K562 (cell line): ENCODE data around the gene PLPPR2. TPM values are rescaled to one million over a fixed set of nuclear protein-coding genes. Genes with fewer than 3 reads are reported as not detected.

ENCODE experiments used
- ARID3B ChIP-seq: fragments of 250-450 bp; sonication (Bioruptor Pico); IDR thresholded peaks from 2 replicates; pipeline ENCODE4 v1.4.0; 2020; ENCODE audit warnings: borderline replicate concordance
- ARID4B ChIP-seq: sonication (generic); formaldehyde crosslinking; IDR thresholded peaks from 2 replicates; pipeline ENCODE4 v1.8.0; 2022; ENCODE audit warnings: mild to moderate bottlenecking, missing genetic modification reagents
- CXXC5 ChIP-seq: fragments of 250-450 bp; sonication (Bioruptor Pico); IDR thresholded peaks from 2 replicates; pipeline ENCODE4 v1.8.0; 2022; ENCODE audit warnings: inconsistent platforms, mild to moderate bottlenecking, moderate library complexity
- PHF20 ChIP-seq: fragments of 450-650 bp; IDR thresholded peaks from 2 replicates; pipeline ENCODE4 v1.6.1; 2018; ENCODE audit not compliant: partially characterized antibody
- REST ChIP-seq, 2 experiments: fragments of 450-650 bp; formaldehyde crosslinking in 1 of 2; IDR thresholded peaks; 2 replicates each; pipeline versions ENCODE4 v1.4.0 to v1.6.1; 2014 to 2020; ENCODE audit warnings: mild to moderate bottlenecking in 2 of 2, borderline replicate concordance in 1 of 2, low read depth in 1 of 2
- ZFP1 ChIP-seq: fragments of 450-650 bp; formaldehyde crosslinking; IDR thresholded peaks from 2 replicates; pipeline ENCODE4 v1.4.0; 2020; ENCODE audit warnings: mild to moderate bottlenecking, mixed read lengths
- ZKSCAN8 ChIP-seq: fragments of 200-800 bp; sonication (Bioruptor generic); IDR thresholded peaks from 2 replicates; pipeline ENCODE4 v1.6.1; 2016; ENCODE audit warnings: missing genetic modification characterization, missing compliant biosample characterization
- ZNF354B ChIP-seq: fragments of 250-450 bp; sonication (Bioruptor Pico); IDR thresholded peaks from 2 replicates; pipeline ENCODE4 v1.4.0; 2020
- polyA plus RNA-seq, 8 experiments: library from polyadenylated mRNA; depleted of rRNA in 4 of 8; stranded (reverse) in 5 of 8; unstranded in 3 of 8; fragments of >200 nt; fragmentation: Nextera tagmentation in 2 of 8; fragmentation: Illumina TruSeq in 1 of 8; extraction: Ambion mirVana in 2 of 8; extraction: Trizol in 1 of 8; gene quantifications; 2 replicates each; pipeline versions ENCODE4 v1.2.1 to v1.2.3, GENCODE V29; 2011 to 2014; ENCODE audit warnings: inconsistent platforms in 1 of 8, missing spikeins in 1 of 8
- total RNA-seq, 7 experiments: library from RNA; depleted of rRNA in 6 of 7; stranded (reverse); fragments of >200 nt in 6 of 7; fragmentation: Illumina TruSeq in 2 of 7; extraction: Trizol in 2 of 7; gene quantifications; 2 replicates each; pipeline versions ENCODE4 v1.2.1 to v1.2.3, GENCODE V29; 2011 to 2021; ENCODE audit warnings: low replicate concordance in 1 of 7

The PLPPR2 gene
- total and polyA plus RNA-seq, 9 of the 15 experiments (the other 6 are each of a cell fraction or from before 2014, with no cell fraction given) = 0.49 to 15.9 (median 3.4) TPM

- TF ChIP-seq REST (IDR thresholded peaks at IDR 0.05; ENCODE audit: borderline replicate concordance) (no peak), REST (CRISPR knock-in tag; IDR thresholded peaks at IDR 0.05; ENCODE audit: low read depth) (no peak), PHF20 (no peak), ZKSCAN8 (CRISPR knock-in tag) (no peak), ZFP1 (CRISPR knock-in tag) (no peak), CXXC5 (CRISPR knock-in tag) (peak; percentile 38; the same call in 1 of the 2 replicates), ZNF354B (CRISPR knock-in tag) (no peak), ARID4B (no peak), ARID3B (no peak)
Measured at GRCh38 chr19:11324079-11324661, 31.1 kb upstream of the PLPPR2 start (continued).
